Putamen (tissue), 1 donor: Measurements from ENCODE around the gene OR4E1.
"Not testable (repeated sequence)": the region's sequence is repeated elsewhere in the genome, so short reads cannot be mapped to it uniquely, and the experiment has no call there.

ENCODE experiments used
- DNase-seq: peaks from one replicate; pipeline ENCODE4 v3.0.0-alpha.2; 2016; ENCODE audit warnings: low spot score

The OR4E1 gene

DNA sequence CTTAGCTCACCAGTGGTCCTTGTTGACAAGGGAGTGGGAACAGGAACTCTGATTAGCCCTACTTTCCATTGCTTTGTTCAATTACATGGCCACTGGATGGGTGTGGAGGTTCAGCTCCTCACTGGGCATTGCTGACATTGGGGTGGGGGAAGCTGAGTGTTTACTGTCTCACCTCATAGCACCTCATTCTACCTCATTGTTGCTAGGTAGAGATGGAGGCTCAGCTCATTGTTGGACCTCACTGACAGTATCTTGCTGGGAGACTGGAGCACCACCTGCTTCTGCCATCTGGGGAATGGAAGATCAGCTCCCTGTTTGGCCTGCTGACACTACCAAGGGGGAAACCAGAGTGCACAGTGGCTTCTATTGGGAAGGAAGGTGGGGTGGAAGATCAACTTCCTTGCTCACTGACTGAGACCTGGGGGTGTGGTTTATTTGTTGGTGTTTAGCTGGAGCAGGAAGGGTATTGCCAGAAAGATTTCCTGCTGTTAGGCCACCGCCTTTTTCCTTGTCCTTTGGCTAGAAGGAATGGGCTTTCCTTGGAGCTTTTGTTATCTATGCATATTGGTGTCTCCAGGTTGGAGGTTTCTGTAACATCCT lies 21.3 kb downstream of the OR4E1 start:
- DNase-seq = no peak

DNA sequence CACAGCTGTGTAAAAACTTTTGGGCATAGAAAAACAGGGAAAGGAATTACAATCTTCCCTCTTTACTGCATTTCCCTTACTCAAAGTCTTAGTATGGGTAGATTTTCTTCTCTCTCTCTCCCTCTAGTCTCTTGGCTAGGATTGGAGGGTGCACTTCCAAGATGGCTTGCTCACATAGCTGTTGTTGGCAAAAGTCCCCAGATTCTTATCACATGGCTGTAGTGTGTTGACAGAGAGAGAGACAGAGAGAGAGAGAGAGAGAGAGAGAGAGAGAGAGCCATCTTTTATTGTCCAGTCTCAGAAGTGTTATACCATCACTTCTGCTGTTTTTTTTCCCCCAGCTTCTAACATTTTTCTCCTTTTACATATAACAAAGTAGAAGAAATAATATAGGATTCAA lies 26.2 kb downstream of the OR4E1 start:
- DNase-seq = no peak

- DNase-seq = no peak
Observed at GRCh38 chr14:21643407-21643806, 30.2 kb downstream of the OR4E1 start.

DNA sequence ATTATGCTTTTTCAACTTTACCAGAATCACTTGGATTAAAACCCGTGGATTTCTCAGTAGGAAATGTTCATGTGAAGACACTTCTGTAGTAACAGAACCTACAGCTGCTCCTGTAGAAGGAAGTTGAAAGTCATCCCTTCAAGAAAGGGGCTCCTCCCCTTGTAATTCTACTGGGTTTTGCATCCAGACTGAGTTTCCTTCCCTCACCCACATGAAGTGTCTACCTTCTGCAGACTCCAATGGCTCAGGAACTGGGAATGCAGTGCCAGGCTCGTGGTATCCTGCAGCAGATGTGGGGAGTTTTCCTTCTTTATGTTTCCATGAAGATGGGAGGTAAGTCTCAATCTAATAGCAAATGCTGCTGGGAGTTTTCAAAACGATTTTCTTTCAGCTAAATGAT lies 30.9 kb downstream of the OR4E1 start:
- no peak for DNase-seq

DNA sequence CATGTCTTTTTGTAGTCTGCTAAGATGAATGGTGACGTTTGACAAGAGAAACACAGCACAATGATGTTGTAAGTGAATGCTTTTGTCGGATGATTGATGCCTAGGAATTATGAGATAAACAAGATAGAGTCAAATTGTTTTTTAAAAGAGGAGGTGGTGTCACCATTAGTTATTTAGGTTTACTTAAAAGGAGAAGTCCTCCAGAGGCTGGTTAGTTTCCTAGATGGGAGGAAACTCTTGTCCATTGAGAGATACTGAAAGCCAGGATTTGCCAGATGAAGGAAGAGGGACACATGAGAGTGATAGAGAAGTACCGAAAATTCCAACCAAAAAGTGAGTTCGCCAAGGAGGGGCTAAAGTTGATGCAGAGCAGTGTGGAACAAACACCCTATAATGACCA lies 38.8 kb downstream of the OR4E1 start, which contains the start of gene OR10G2:
Gene OR10G2, minus strand, starts transcription at position 101 of the 400 bp plus-strand sequence. Its CDS starts 98 bp downstream, at position 3.
- no peak for DNase-seq

GRCh38 chr14:21631084-21631483 lies 42.5 kb downstream of the OR4E1 start:
- no peak for DNase-seq

GRCh38 chr14:21630503-21630902 lies 43.1 kb downstream of the OR4E1 start:
- not testable (repeated sequence) for DNase-seq

DNA sequence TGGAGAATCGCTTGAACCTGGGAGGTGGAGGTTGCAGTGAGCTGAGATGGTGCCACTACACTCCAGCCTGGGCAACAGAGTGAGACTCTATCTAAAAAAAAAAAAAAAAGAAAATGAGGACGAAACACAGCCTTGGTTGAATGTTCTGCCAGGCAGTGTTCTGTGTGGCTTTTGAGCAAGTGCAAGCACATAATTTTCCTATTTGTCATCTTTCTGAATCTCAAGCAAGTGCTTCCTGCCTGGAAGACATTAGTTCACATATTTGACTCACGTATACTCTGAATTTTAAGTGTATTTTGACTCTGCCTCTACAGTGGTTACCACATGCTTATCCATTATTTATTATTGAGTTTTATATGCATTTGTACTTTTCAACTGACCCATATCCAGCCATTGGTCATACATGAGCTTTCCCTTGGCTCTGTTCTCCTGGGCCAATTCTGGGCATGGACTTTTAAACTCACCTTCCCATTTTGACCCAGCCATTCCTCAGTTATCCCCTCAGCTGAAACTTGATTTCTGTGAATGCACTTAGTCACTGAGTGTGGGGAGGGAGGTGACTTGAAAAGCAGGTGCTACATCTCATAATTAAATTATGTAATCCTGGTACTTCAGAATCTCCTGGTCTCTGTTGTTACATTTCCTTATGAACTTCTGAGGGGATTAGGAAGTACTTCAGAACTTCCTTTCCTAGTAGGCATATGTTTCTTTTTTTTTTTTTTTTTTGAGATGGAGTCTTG lies 47.0 kb downstream of the OR4E1 start:
- DNase-seq = no peak
